GM12892 (cell line): ENCODE measurements around the gene CRISPLD2.

Experiments used
- POLR2A ChIP-seq: IDR thresholded peaks from 2 replicates; pipeline ENCODE4 v1.6.1; 2011; ENCODE audit warnings: low read depth, low read length, control low read depth
- POLR2AphosphoS5 ChIP-seq: IDR thresholded peaks from 2 replicates; pipeline ENCODE4 v1.6.1; 2011; ENCODE audit warnings: low read depth, low read length, control low read depth
- TAF1 ChIP-seq: IDR thresholded peaks from 2 replicates; pipeline ENCODE4 v1.6.1; 2011; ENCODE audit warnings: low read depth, mild to moderate bottlenecking, control low read depth, low read length, borderline replicate concordance

GRCh38 chr16:84867696-84868095 is 47.9 kb downstream of the CRISPLD2 start:
- TF ChIP-seq POLR2A (no peak), POLR2AphosphoS5 (no peak), TAF1 (no peak)
